Peyer's patch (tissue), 4 donors: ENCODE measurements around the gene MTERF4.

ENCODE experiments used
- CTCF ChIP-seq, 6 experiments: fragments of 450-650 bp in 4 of 6; fragments of 200-600 bp in 2 of 6; sonication (generic) in 1 of 6; IDR thresholded peaks; one replicate each; pipeline ENCODE4 v1.5.1; 2017 to 2019; ENCODE audit warnings: antibody characterized with exemption in 6 of 6, mild to moderate bottlenecking in 3 of 6, moderate library complexity in 1 of 6
- POLR2A ChIP-seq, 2 donors: fragments of 450-650 bp; IDR thresholded peaks; one replicate each; pipeline ENCODE4 v1.5.1; 2017; ENCODE audit warnings: antibody characterized with exemption in 2 of 2, mild to moderate bottlenecking in 2 of 2, moderate library complexity in 2 of 2

DNA sequence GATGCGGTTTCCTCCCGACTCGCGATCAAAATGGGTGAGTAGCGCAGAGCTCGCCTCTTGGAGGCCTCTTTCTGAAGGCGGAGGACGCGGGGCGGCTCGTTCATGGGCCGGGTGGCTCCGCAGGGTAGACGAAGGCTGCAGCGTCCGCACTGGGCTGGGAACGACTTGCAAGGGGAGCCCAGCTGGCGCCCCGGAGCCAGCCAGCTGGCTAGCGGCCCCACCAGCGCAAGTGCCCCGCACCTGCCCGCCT is 47.5 kb upstream of the MTERF4 start:
- TF ChIP-seq POLR2A (IDR thresholded peaks at IDR 0.05) (no peak), CTCF (IDR thresholded peaks at IDR 0.05) (no peak)
